Type B pancreatic cell (in vitro differentiated cells): ENCODE results near the gene CCNY. TPM values are rescaled to one million over a fixed set of nuclear protein-coding genes. Genes with fewer than 3 reads are reported as not detected.
"Not testable (repeated sequence)": the region's sequence is repeated elsewhere in the genome, so short reads cannot be mapped to it uniquely, and the experiment has no call there.

Source experiments
- DNase-seq: peaks from one replicate; pipeline ENCODE4 v3.0.0; 2021; ENCODE audit warnings: mixed read lengths; ENCODE audit not compliant: unreplicated experiment; ENCODE audit errors: extremely low spot score
- H3K27ac Mint-ChIP-seq: 2 replicates; pipeline ENCODE4 v1.8.0; 2021; ENCODE audit warnings: mild to moderate bottlenecking, mixed read lengths
- H3K27me3 Mint-ChIP-seq: 2 replicates; pipeline ENCODE4 v1.8.0; 2021; ENCODE audit warnings: mixed read lengths
- H3K36me3 Mint-ChIP-seq: 2 replicates; pipeline ENCODE4 v1.8.0; 2021; ENCODE audit warnings: mixed read lengths
- H3K4me1 Mint-ChIP-seq: one replicate; pipeline ENCODE4 v1.8.0; 2021; ENCODE audit warnings: mixed read lengths; ENCODE audit not compliant: unreplicated experiment
- H3K4me3 Mint-ChIP-seq: 2 replicates; pipeline ENCODE4 v1.8.0; 2021; ENCODE audit warnings: mild to moderate bottlenecking, mixed read lengths
- H3K9me3 Mint-ChIP-seq: 2 replicates; pipeline ENCODE4 v1.8.0; 2021; ENCODE audit warnings: mixed read lengths
- total RNA-seq: library from RNA; stranded (reverse); gene quantifications from 2 replicates; pipeline ENCODE4 v1.2.1, GENCODE V29; 2021; ENCODE audit warnings: low replicate concordance
- TF ChIP-seq, protein P1 (sequence below): fragments of 200-600 bp; sonication (generic); conservative IDR thresholded peaks from 2 replicates; pipeline ENCODE4 v1.5.0; 2021; ENCODE audit warnings: antibody characterized with exemption, mild to moderate bottlenecking

The CCNY gene
- total RNA-seq, 1 donor from 2014 or later: 74.6 TPM

GRCh38 chr10:35511647-35512046, 175.3 kb downstream of the CCNY start:
- Mint-ChIP-seq H3K9me3 (no peaks in the 10 kb centered on the region), H3K27me3 (no peaks in the 10 kb centered on the region), H3K4me1 (peaks cover 6% of the 10 kb centered on the region), H3K27ac (no peak overlapping the region), H3K36me3 (peaks cover 6% of the 10 kb centered on the region), H3K4me3 (no peak overlapping the region)
- no peak for DNase-seq
- TF ChIP-seq, protein P1, sequence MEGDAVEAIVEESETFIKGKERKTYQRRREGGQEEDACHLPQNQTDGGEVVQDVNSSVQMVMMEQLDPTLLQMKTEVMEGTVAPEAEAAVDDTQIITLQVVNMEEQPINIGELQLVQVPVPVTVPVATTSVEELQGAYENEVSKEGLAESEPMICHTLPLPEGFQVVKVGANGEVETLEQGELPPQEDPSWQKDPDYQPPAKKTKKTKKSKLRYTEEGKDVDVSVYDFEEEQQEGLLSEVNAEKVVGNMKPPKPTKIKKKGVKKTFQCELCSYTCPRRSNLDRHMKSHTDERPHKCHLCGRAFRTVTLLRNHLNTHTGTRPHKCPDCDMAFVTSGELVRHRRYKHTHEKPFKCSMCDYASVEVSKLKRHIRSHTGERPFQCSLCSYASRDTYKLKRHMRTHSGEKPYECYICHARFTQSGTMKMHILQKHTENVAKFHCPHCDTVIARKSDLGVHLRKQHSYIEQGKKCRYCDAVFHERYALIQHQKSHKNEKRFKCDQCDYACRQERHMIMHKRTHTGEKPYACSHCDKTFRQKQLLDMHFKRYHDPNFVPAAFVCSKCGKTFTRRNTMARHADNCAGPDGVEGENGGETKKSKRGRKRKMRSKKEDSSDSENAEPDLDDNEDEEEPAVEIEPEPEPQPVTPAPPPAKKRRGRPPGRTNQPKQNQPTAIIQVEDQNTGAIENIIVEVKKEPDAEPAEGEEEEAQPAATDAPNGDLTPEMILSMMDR: no peak

GRCh38 chr10:35516102-35516670, 179.9 kb downstream of the CCNY start:
- Mint-ChIP-seq H3K27me3 (no peaks in the 10 kb centered on the region), H3K36me3 (peaks cover 2% of the 10 kb centered on the region), H3K4me3 (no peak overlapping the region), H3K9me3 (no peaks in the 10 kb centered on the region), H3K4me1 (peaks cover 6% of the 10 kb centered on the region), H3K27ac (no peak overlapping the region)
- TF ChIP-seq, protein P1: no peak
- no peak for DNase-seq

DNA sequence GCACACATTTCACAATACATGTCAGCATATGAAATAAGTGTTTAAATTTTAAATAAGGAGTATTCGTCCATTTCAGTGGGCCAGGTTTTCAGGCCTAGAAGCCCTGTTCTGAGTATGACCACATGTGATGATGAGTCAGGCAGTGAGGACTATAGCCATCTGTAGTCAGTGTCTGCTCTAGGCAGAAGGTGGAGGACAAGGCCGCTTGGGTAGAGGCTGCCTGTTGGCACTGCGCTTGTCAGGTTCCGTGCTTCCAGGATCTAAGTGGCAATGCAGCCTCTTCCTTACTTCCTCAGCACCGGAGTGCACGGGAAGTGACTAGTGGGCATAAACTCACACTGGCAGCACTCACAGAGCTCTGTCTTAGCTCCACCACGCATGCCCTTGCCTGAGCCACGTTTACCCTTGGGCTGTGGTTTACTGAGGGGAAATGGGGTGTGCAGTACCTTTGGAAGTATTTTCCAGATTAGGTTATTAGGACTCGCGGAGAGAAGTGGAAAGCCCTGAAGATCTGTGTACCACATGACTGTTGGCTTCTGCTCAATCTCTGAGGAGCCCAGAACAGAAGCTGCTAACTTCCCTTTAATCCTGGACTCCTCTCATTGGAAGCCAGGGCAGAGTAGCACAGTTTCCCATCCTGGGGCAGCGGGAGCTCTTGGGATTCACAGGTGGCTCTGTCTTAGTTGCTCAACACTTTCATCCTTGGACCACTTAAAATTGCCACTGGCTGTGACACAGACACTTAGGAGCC, 181.3 kb downstream of the CCNY start:
- H3K4me3 Mint-ChIP-seq: no peak overlapping the region
- DNase-seq: no peak
- TF ChIP-seq, protein P1: no peak
- H3K4me1 Mint-ChIP-seq: peaks cover 6% of the 10 kb centered on the region
- H3K27ac Mint-ChIP-seq: no peak overlapping the region
- no peaks in the 10 kb centered on the region for H3K27me3 Mint-ChIP-seq
- no peaks in the 10 kb centered on the region for H3K9me3 Mint-ChIP-seq
- peaks cover 3% of the 10 kb centered on the region for H3K36me3 Mint-ChIP-seq

DNA sequence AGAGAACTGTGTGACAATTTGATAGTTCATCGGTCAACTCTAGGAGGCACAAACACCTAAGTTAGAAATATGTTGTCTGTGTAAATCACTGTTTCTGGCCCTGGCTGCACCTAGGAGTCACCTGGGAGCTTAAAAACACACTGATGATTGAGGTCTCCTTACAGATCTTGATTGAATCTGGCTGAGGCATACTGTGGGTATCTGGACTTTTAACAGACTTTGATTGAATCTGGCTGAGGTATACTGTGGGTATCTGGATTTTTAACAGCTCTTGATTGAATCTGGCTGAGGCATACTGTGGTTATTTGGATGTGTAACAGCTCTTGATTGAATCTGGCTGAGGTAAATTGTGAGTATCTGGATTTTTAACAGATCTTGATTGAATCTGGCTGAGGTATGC, 181.9 kb downstream of the CCNY start:
- H3K27ac Mint-ChIP-seq, DNase-seq, H3K4me1 Mint-ChIP-seq, H3K9me3 Mint-ChIP-seq, H3K4me3 Mint-ChIP-seq, H3K27me3 Mint-ChIP-seq, H3K36me3 Mint-ChIP-seq: not testable (repeated sequence)

- Mint-ChIP-seq H3K4me3 (no peak overlapping the region), H3K27ac (no peak overlapping the region), H3K4me1 (peaks cover 4% of the 10 kb centered on the region), H3K27me3 (no peaks in the 10 kb centered on the region), H3K36me3 (peaks cover 3% of the 10 kb centered on the region), H3K9me3 (no peaks in the 10 kb centered on the region)
- no peak for DNase-seq
- TF ChIP-seq, protein P1: no peak
These were observed 184.7 kb downstream of the CCNY start for GRCh38 chr10:35520996-35521395.

DNA sequence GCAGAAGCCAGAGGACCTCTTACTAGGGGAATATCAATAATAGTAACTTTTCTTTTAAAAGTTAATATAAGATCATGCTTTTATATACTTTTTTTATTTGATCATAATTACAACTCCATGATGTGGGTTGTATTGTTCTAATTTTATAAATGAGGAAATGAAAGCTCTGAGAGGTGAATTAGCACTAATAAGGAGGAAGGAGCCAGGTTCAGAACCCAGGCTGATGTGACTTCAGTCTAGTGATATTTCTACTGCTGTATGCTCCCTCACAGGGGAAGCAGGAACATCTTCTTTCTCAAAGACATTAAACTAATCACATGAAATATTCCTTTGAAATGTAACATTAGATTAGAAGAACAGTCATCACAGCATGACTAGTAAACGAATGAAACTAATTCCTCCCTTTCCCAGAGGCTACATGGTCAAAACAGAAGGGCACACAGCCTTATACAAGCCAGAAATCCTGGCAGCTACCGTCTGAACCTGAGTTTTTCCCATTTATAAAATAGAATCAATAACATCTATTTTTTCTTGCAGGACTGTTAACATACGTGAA, 187.4 kb downstream of the CCNY start:
- Mint-ChIP-seq H3K4me1 (no peaks in the 10 kb centered on the region), H3K27ac (no peak overlapping the region)
- no peak for DNase-seq

More for the DNA sequence above, 187.4 kb downstream of the CCNY start:
- H3K27me3 Mint-ChIP-seq: no peaks in the 10 kb centered on the region
- H3K36me3 Mint-ChIP-seq: peaks cover 6% of the 10 kb centered on the region
- H3K9me3 Mint-ChIP-seq: no peaks in the 10 kb centered on the region
- TF ChIP-seq, protein P1: no peak
- H3K4me3 Mint-ChIP-seq: no peak overlapping the region
